Endothelial cell of umbilical vein (primary cell): ENCODE measurements around the gene ITIH3.

Experiments
- CTCF ChIP-seq, 2 donors: IDR thresholded peaks; 1 replicate in 1 of 2; 2 replicates in 1 of 2; pipeline ENCODE4 v1.5.1; 2011; ENCODE audit warnings: low read length in 2 of 2, mild to moderate bottlenecking in 2 of 2, moderate library complexity in 2 of 2, control low read depth in 1 of 2, inconsistent platforms in 1 of 2, low read depth in 1 of 2; ENCODE audit not compliant: insufficient read depth in 1 of 2; ENCODE audit errors: extremely low read depth in 1 of 2
- EZH2 ChIP-seq: IDR thresholded peaks from 2 replicates; pipeline ENCODE4 v1.6.1; 2012; ENCODE audit warnings: borderline replicate concordance, low read depth, mild to moderate bottlenecking, moderate library complexity, low read length, inconsistent platforms; ENCODE audit not compliant: severe bottlenecking
- GATA2 ChIP-seq: IDR thresholded peaks from 2 replicates; pipeline ENCODE4 v1.7.0; 2011; ENCODE audit warnings: low read depth, mild to moderate bottlenecking, moderate library complexity, mixed read lengths, low read length; ENCODE audit not compliant: insufficient read length, insufficient read depth
- JUN ChIP-seq: IDR thresholded peaks from 2 replicates; pipeline ENCODE4 v1.6.1; 2011; ENCODE audit warnings: borderline replicate concordance, low read depth; ENCODE audit not compliant: insufficient read length, insufficient read depth
- POLR2A ChIP-seq: IDR thresholded peaks from 2 replicates; pipeline ENCODE4 v1.6.1; 2012; ENCODE audit warnings: low read depth, mild to moderate bottlenecking, control low read depth, low read length
- POLR2AphosphoS5 ChIP-seq: IDR thresholded peaks from 2 replicates; pipeline ENCODE4 v1.6.1; 2012; ENCODE audit warnings: low read depth, mild to moderate bottlenecking, control low read depth, low read length, moderate library complexity; ENCODE audit not compliant: insufficient read depth

GRCh38 chr3:52774901-52775864, 19.4 kb upstream of the ITIH3 start:
- TF ChIP-seq CTCF (IDR thresholded peaks at IDR 0.05; ENCODE audit: extremely low read depth in 1 of 2, insufficient read depth in 1 of 2, low read depth in 1 of 2, low read length in 2 of 2) = no peak
- TF ChIP-seq POLR2A = no peak
- no peak for TF ChIP-seq EZH2
- no peak for TF ChIP-seq POLR2AphosphoS5
- no peak for TF ChIP-seq GATA2
- TF ChIP-seq JUN = no peak
